Endothelial cell of umbilical vein (primary cell): Measurements from ENCODE around the gene PRKAB1. TPM values are rescaled to one million over a fixed set of nuclear protein-coding genes. Genes with fewer than 3 reads are reported as not detected.

Source experiments
- BruUV-seq: library from RNA; stranded (reverse); fragments of 400-500 nt; replicated peaks from 2 replicates; lab custom pipeline; 2021; lab: Mats Ljungman, UMichigan
- CTCF ChIA-PET: fragments of 300-600, 350-600 bp; sonication (Branson Sonifier 250); formaldehyde crosslinking; loops from one replicate; lab custom pipeline; 2021; ENCODE audit warnings: antibody characterized with exemption, inconsistent platforms; lab: Charles Lee
- POLR2A ChIA-PET: fragments of 300-600, 350-600 bp; sonication (Branson Sonifier 250); formaldehyde crosslinking; loops from one replicate; lab custom pipeline; 2021; ENCODE audit warnings: antibody characterized with exemption, inconsistent platforms; lab: Charles Lee
- DNase-seq: peaks from one replicate; pipeline ENCODE4 v3.0.0-alpha.2; 2011; ENCODE audit warnings: low read depth, low spot score
- FAIRE-seq: peaks from 2 replicates; lab custom pipeline; 2011; peaks lifted over from hg19 to GRCh38; lab: Jason Lieb, UNC
- H2AFZ ChIP-seq: 2 replicates; pipeline ENCODE4 v1.6.0; 2012; ENCODE audit warnings: low read depth, low read length, control low read depth, inconsistent platforms
- H3K27ac ChIP-seq: 2 replicates; pipeline ENCODE4 v1.5.1; 2011; ENCODE audit warnings: low read depth, mild to moderate bottlenecking, control low read depth, low read length, moderate library complexity; ENCODE audit not compliant: insufficient read depth
- H3K27me3 ChIP-seq, 2 experiments: 2 replicates each; pipeline versions ENCODE4 v1.6.0 to v1.6.1; 2011; ENCODE audit warnings: low read length in 2 of 2, mixed read lengths in 1 of 2; ENCODE audit not compliant: control insufficient read depth in 2 of 2, insufficient read depth in 2 of 2
- H3K36me3 ChIP-seq, 2 experiments: 2 replicates in 1 of 2; 3 replicates in 1 of 2; pipeline ENCODE4 v1.5.1; 2011; ENCODE audit warnings: low read length in 2 of 2, mild to moderate bottlenecking in 1 of 2, moderate library complexity in 1 of 2; ENCODE audit not compliant: control insufficient read depth in 2 of 2, insufficient read depth in 2 of 2; ENCODE audit errors: extremely low read depth in 1 of 2
- H3K4me1 ChIP-seq: 3 replicates; pipeline ENCODE4 v1.5.1; 2011; ENCODE audit warnings: mild to moderate bottlenecking, low read length; ENCODE audit not compliant: control insufficient read depth, insufficient read depth; ENCODE audit errors: extremely low read depth
- H3K4me2 ChIP-seq: 2 replicates; pipeline ENCODE4 v1.6.1; 2011; ENCODE audit warnings: low read length, control low read depth, mixed read lengths; ENCODE audit not compliant: insufficient read depth
- H3K4me3 ChIP-seq, 3 experiments: fragments of 200-600 bp in 1 of 3; sonication (generic), shearing (Covaris generic) in 1 of 3; replicated peaks in 1 of 3; 2 replicates each; pipeline ENCODE4 v1.5.1; 2011 to 2016; ENCODE audit warnings: control low read depth in 3 of 3, low read length in 3 of 3, mild to moderate bottlenecking in 2 of 3, inconsistent platforms in 1 of 3, low read depth in 1 of 3, moderate library complexity in 1 of 3; ENCODE audit not compliant: insufficient read depth in 1 of 3
- H3K79me2 ChIP-seq: 2 replicates; pipeline ENCODE4 v1.6.0; 2012; ENCODE audit warnings: low read length, inconsistent platforms; ENCODE audit not compliant: control insufficient read depth, insufficient read depth
- H3K9ac ChIP-seq: replicated peaks from 2 replicates; pipeline ENCODE3; 2011; ENCODE audit warnings: low read length, control low read depth; ENCODE audit not compliant: insufficient read depth; ENCODE audit errors: extremely low read depth
- H3K9me1 ChIP-seq: replicated peaks from 3 replicates; pipeline ENCODE4 v1.6.0; 2011; ENCODE audit warnings: mild to moderate bottlenecking, low read length; ENCODE audit not compliant: control insufficient read depth, insufficient read depth; ENCODE audit errors: extremely low read depth
- H3K9me3 ChIP-seq: replicated peaks from 2 replicates; pipeline ENCODE4 v1.5.1; 2012; ENCODE audit warnings: low read length, inconsistent platforms; ENCODE audit not compliant: control insufficient read depth, insufficient read depth
- H4K20me1 ChIP-seq: replicated peaks from 2 replicates; pipeline ENCODE3; 2011; ENCODE audit warnings: mild to moderate bottlenecking, low read length; ENCODE audit not compliant: control insufficient read depth, insufficient read depth; ENCODE audit errors: extremely low read depth
- CTCF ChIP-seq, 2 donors: IDR thresholded peaks; 1 replicate in 1 of 2; 2 replicates in 1 of 2; pipeline ENCODE4 v1.5.1; 2011; ENCODE audit warnings: low read length in 2 of 2, mild to moderate bottlenecking in 2 of 2, moderate library complexity in 2 of 2, control low read depth in 1 of 2, inconsistent platforms in 1 of 2, low read depth in 1 of 2; ENCODE audit not compliant: insufficient read depth in 1 of 2; ENCODE audit errors: extremely low read depth in 1 of 2
- EZH2 ChIP-seq: IDR thresholded peaks from 2 replicates; pipeline ENCODE4 v1.6.1; 2012; ENCODE audit warnings: borderline replicate concordance, low read depth, mild to moderate bottlenecking, moderate library complexity, low read length, inconsistent platforms; ENCODE audit not compliant: severe bottlenecking
- FOS ChIP-seq: IDR thresholded peaks from 2 replicates; pipeline ENCODE4 v1.6.1; 2011; ENCODE audit warnings: mild to moderate bottlenecking, low read length, moderate library complexity, borderline replicate concordance; ENCODE audit not compliant: insufficient read depth
- GATA2 ChIP-seq: IDR thresholded peaks from 2 replicates; pipeline ENCODE4 v1.7.0; 2011; ENCODE audit warnings: low read depth, mild to moderate bottlenecking, moderate library complexity, mixed read lengths, low read length; ENCODE audit not compliant: insufficient read length, insufficient read depth
- JUN ChIP-seq: IDR thresholded peaks from 2 replicates; pipeline ENCODE4 v1.6.1; 2011; ENCODE audit warnings: borderline replicate concordance, low read depth; ENCODE audit not compliant: insufficient read length, insufficient read depth
- MAX ChIP-seq: IDR thresholded peaks from 2 replicates; pipeline ENCODE4 v1.6.1; 2011; ENCODE audit not compliant: insufficient read depth, insufficient read length
- MYC ChIP-seq: IDR thresholded peaks from one replicate; pipeline ENCODE4 v1.6.1; 2011; ENCODE audit warnings: mild to moderate bottlenecking, low read depth, low read length
- POLR2A ChIP-seq: IDR thresholded peaks from 2 replicates; pipeline ENCODE4 v1.6.1; 2012; ENCODE audit warnings: low read depth, mild to moderate bottlenecking, control low read depth, low read length
- POLR2AphosphoS5 ChIP-seq: IDR thresholded peaks from 2 replicates; pipeline ENCODE4 v1.6.1; 2012; ENCODE audit warnings: low read depth, mild to moderate bottlenecking, control low read depth, low read length, moderate library complexity; ENCODE audit not compliant: insufficient read depth
- dilution Hi-C: fragments of 300-500 bp; cut with MboI; formaldehyde crosslinking; loops from one replicate; pipeline ENCODE4 v1.15.0; 2019; ENCODE audit warnings: low sequenced_read_pairs; ENCODE audit not compliant: extremely low pct_ligation_motif_present
- intact Hi-C: fragments of 100-400 bp; cut with micrococcal nuclease; formaldehyde crosslinking; loops from one replicate; pipeline ENCODE4 v1.10.0; 2022
- polyA plus RNA-seq, 4 experiments: library from polyadenylated mRNA; depleted of rRNA in 3 of 4; stranded (reverse) in 3 of 4; unstranded in 1 of 4; fragments of >200 nt; gene quantifications; 2 replicates each; pipeline versions ENCODE4 v1.2.1 to v1.2.3, GENCODE V29; 2011 to 2012; ENCODE audit warnings: missing spikeins in 1 of 4
- total RNA-seq: library from RNA; stranded (reverse); gene quantifications from 2 replicates; pipeline ENCODE4 v1.2.3, GENCODE V29; 2021

The PRKAB1 gene
- total and polyA plus RNA-seq, 2 donors (not counting 3 experiments of a cell fraction or from before 2014, with no cell fraction given): 23.1 to 27.0 TPM

- dilution Hi-C loops: no loop called here
Observed at GRCh38 chr12:119683816-119684215, 15.9 kb downstream of the PRKAB1 start.

More at GRCh38 chr12:119683816-119684215, 15.9 kb downstream of the PRKAB1 start:
- POLR2A ChIA-PET: no interaction called here
- Histone ChIP-seq H3K9me1 (no peaks in the 10 kb centered on the region), H3K36me3 (peaks cover 4 to 17% of the 10 kb centered on the region in 2 experiments), H3K27ac (no peak overlapping the region), H3K79me2 (no peaks in the 10 kb centered on the region), H3K9ac (no peak overlapping the region), H3K9me3 (no peaks in the 10 kb centered on the region), H2AFZ (no peak overlapping the region), H3K4me2 (no peak overlapping the region), H3K4me1 (no peaks in the 10 kb centered on the region), H3K4me3 (no peak overlapping the region), H4K20me1 (no peaks in the 10 kb centered on the region), H3K27me3 (no peaks in the 10 kb centered on the region)
- intact Hi-C loops: no loop called here
- CTCF ChIA-PET: interaction anchor here (0.6 kb wide), 1 partner anchor 98 kb away, joined by 3 read pairs; no protein-coding TSS in a partner anchor
- DNase-seq (no peak), FAIRE-seq (no peak)
- no TSS peak for BruUV-seq
- TF ChIP-seq MYC: no peak
- no peak for TF ChIP-seq FOS
- no peak for TF ChIP-seq POLR2AphosphoS5
- no peak for TF ChIP-seq MAX
- TF ChIP-seq GATA2: no peak
- no peak for TF ChIP-seq EZH2
- TF ChIP-seq JUN: no peak
- no peak for TF ChIP-seq POLR2A
- no peak for TF ChIP-seq CTCF (IDR thresholded peaks at IDR 0.05; ENCODE audit: extremely low read depth in 1 of 2, insufficient read depth in 1 of 2, low read depth in 1 of 2, low read length in 2 of 2)
